Esophagus muscularis mucosa (tissue), 4 donors: Measurements from ENCODE around the gene PRDX6. TPM values are rescaled to one million over a fixed set of nuclear protein-coding genes. Genes with fewer than 3 reads are reported as not detected.

Source experiments
- DNase-seq: peaks from one replicate; pipeline ENCODE4 v3.0.0-alpha.2; 2017; ENCODE audit errors: extremely low spot score
- H3K27ac ChIP-seq, 4 donors: fragments of 200-600 bp; sonication (generic); replicated peaks in 1 of 4; 1 replicate in 3 of 4; 2 replicates in 1 of 4; pipeline ENCODE4 v1.5.1; 2016 to 2019; ENCODE audit warnings: mild to moderate bottlenecking in 1 of 4
- H3K27me3 ChIP-seq, 4 donors: fragments of 200-600 bp; sonication (generic); one replicate each; pipeline versions ENCODE4 v1.5.1 to v1.6.0; 2016 to 2019
- H3K36me3 ChIP-seq, 4 donors: fragments of 200-600 bp; sonication (generic); one replicate each; pipeline ENCODE4 v1.5.1; 2016 to 2019
- H3K4me1 ChIP-seq, 4 donors: fragments of 200-600 bp; sonication (generic); one replicate each; pipeline ENCODE4 v1.5.1; 2016 to 2019
- H3K4me3 ChIP-seq, 4 donors: fragments of 200-600 bp; sonication (generic); 1 replicate in 2 of 4; 2 replicates in 2 of 4; pipeline ENCODE4 v1.5.1; 2016 to 2019; ENCODE audit warnings: mild to moderate bottlenecking in 4 of 4, moderate library complexity in 1 of 4
- H3K9me3 ChIP-seq, 4 donors: fragments of 200-600 bp; sonication (generic); 1 replicate in 3 of 4; 2 replicates in 1 of 4; pipeline ENCODE4 v1.5.1; 2016 to 2019
- EP300 ChIP-seq: sonication (generic); formaldehyde crosslinking; IDR thresholded peaks from one replicate; pipeline ENCODE4 v1.6.1; 2017; ENCODE audit warnings: antibody characterized with exemption
- POLR2A ChIP-seq: fragments of 450-650 bp; IDR thresholded peaks from one replicate; pipeline ENCODE4 v1.6.1; 2017; ENCODE audit warnings: antibody characterized with exemption, moderate library complexity, mild to moderate bottlenecking, low read depth
- POLR2AphosphoS5 ChIP-seq, 2 donors: sonication (generic); formaldehyde crosslinking; IDR thresholded peaks; one replicate each; pipeline ENCODE4 v1.6.1; 2017; ENCODE audit warnings: antibody characterized with exemption in 2 of 2
- WGBS: methylation state at CpG from one replicate; pipeline ENCODE4 v1.1.5; 2018; 5-methylcytosine and 5-hydroxymethylcytosine counted together
- intact Hi-C: fragments of 100-400 bp; cut with DNase I; formaldehyde crosslinking; loops from one replicate; pipeline ENCODE4 v1.15.1; 2023
- total RNA-seq, 4 donors: library from RNA; depleted of rRNA; stranded (reverse); fragments of >200 nt; gene quantifications; one replicate each; pipeline versions ENCODE4 v1.1.0 to v1.2.1, GENCODE V29; 2016
- TF ChIP-seq, protein P1 (sequence below), 3 experiments: fragments of 200-600 bp in 2 of 3; fragments of 450-650 bp in 1 of 3; sonication (generic) in 2 of 3; IDR thresholded peaks; one replicate each; pipeline ENCODE4 v1.5.1; 2017 to 2019; ENCODE audit warnings: antibody characterized with exemption in 3 of 3, mild to moderate bottlenecking in 2 of 3, moderate library complexity in 1 of 3

The PRDX6 gene
- total RNA-seq, 4 donors from 2014 or later: 319 to 529 (median 375) TPM

DNA sequence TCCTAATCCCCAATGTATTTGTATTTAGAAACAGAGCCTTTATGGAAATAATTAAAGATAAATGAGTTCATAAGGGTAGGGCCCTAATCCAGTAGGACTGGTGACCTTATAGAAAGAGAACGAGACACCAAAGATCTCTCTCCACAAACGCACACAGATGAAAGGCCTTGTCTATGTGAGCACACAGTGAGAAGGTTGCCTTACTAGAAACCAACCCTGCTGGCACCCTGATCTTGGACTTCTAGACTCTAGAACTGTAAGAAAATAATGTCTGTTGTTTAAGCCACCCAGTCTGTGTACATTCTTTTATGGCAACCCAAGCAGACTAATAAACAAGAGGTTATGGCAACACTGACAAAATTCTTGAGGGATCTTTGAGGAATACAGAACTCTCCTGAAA is 44.8 kb upstream of the PRDX6 start:
- Histone ChIP-seq H3K9me3 (no peaks in the 10 kb centered on the region), H3K27me3 (no peaks in the 10 kb centered on the region), H3K4me1 (peaks cover 26 to 33% (median 31%) of the 10 kb centered on the region in 4 donors), H3K36me3 (peaks cover 0 to 5% (median 0%) of the 10 kb centered on the region in 4 donors), H3K4me3 (no peak overlapping the region), H3K27ac (no peak overlapping the region)
- DNase-seq: no peak
- WGBS: 94% methylated on average over 2 of the region's 2 CpGs
- TF ChIP-seq, protein P1, sequence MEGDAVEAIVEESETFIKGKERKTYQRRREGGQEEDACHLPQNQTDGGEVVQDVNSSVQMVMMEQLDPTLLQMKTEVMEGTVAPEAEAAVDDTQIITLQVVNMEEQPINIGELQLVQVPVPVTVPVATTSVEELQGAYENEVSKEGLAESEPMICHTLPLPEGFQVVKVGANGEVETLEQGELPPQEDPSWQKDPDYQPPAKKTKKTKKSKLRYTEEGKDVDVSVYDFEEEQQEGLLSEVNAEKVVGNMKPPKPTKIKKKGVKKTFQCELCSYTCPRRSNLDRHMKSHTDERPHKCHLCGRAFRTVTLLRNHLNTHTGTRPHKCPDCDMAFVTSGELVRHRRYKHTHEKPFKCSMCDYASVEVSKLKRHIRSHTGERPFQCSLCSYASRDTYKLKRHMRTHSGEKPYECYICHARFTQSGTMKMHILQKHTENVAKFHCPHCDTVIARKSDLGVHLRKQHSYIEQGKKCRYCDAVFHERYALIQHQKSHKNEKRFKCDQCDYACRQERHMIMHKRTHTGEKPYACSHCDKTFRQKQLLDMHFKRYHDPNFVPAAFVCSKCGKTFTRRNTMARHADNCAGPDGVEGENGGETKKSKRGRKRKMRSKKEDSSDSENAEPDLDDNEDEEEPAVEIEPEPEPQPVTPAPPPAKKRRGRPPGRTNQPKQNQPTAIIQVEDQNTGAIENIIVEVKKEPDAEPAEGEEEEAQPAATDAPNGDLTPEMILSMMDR (IDR thresholded peaks at IDR 0.05): no peak
- intact Hi-C loops: loop anchor here (5.0 kb wide), 1 partner anchor 435 kb away; the partner anchor contains the start of genes GAS5 and ZBTB37

DNA sequence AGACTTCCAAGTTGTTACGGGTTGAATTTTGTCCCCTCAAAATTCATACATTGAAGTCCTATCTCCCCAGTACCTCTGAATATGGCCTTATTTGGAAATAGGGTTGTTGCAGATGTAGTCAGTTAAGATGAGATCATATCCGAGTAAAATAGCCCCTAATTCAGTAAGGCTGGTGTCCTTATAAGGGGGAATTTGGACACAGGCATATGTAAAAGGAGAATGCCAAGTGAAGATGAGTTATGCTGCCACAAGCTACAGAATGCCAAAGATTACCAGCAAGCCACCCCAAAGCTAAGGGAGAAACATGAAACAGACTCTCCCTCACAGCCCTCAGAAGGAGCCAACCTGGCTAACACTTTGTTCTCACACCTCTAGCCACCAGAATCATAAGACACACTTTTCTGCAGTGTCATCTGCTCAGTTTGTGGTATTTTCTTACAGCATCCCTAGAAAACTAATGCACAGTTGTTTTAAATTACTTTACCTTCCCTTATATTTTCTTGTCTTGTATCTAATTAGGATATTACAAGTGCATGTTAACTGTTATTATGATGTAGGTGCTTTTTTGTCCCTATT is 43.3 kb upstream of the PRDX6 start:
- DNase-seq: no peak
- no peaks in the 10 kb centered on the region for H3K27me3 ChIP-seq
- 89% methylated on average over 2 of the region's 2 CpGs for WGBS
- intact Hi-C loops: loop anchor here (5.0 kb wide), 1 partner anchor 433 kb away; the partner anchor contains the start of genes GAS5 and ZBTB37
- H3K27ac ChIP-seq: no peak overlapping the region
- peaks cover 0 to 6% (median 2%) of the 10 kb centered on the region in 4 donors for H3K36me3 ChIP-seq
- no peak for TF ChIP-seq POLR2AphosphoS5 (IDR thresholded peaks at IDR 0.05)
- no peak for TF ChIP-seq EP300
- TF ChIP-seq POLR2A: no peak
- TF ChIP-seq, protein P1 (IDR thresholded peaks at IDR 0.05): no peak
- no peaks in the 10 kb centered on the region for H3K9me3 ChIP-seq
- no peak overlapping the region for H3K4me3 ChIP-seq
- peaks cover 23 to 30% (median 27%) of the 10 kb centered on the region in 4 donors for H3K4me1 ChIP-seq

DNA sequence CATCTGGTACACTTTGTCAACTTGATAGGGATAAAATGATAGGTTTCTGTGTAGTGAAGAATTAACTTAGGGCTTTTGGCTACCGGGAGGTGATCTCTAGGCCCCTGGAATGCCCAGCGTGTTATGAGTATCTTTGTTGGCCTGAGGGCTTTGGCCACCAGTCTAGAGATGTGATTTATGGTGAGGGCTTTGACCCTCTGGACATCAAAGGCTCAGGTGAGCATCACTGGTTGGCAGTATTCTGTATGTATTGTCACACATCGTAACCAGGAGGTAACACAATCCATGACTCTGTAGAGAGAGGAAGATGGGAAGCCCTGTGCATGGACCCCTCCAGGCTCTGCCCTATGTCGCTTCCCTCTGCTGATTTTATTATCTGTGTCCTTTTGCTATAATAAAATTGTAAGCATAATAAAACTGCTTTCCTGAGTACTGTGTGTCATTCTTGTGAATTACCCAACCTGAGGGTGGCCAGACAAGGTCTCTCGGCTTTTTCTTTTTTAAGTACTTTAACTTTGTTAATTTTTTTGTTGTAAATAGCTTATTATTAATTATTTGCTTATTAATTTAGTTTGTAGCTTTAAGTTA is 40.2 kb upstream of the PRDX6 start:
- H3K36me3 ChIP-seq: peaks cover 0 to 24% (median 3%) of the 10 kb centered on the region in 4 donors
- H3K4me1 ChIP-seq: no peaks in the 10 kb centered on the region
- intact Hi-C loops: no loop called here
- H3K4me3 ChIP-seq: no peak overlapping the region
- no peak overlapping the region for H3K27ac ChIP-seq
- TF ChIP-seq EP300: no peak
- TF ChIP-seq POLR2A: no peak
- no peak for TF ChIP-seq POLR2AphosphoS5 (IDR thresholded peaks at IDR 0.05)
- TF ChIP-seq, protein P1 (IDR thresholded peaks at IDR 0.05): no peak
- no peaks in the 10 kb centered on the region for H3K9me3 ChIP-seq
- no peak for DNase-seq
- 99% methylated on average over 5 of the region's 5 CpGs for WGBS
- H3K27me3 ChIP-seq: no peaks in the 10 kb centered on the region

DNA sequence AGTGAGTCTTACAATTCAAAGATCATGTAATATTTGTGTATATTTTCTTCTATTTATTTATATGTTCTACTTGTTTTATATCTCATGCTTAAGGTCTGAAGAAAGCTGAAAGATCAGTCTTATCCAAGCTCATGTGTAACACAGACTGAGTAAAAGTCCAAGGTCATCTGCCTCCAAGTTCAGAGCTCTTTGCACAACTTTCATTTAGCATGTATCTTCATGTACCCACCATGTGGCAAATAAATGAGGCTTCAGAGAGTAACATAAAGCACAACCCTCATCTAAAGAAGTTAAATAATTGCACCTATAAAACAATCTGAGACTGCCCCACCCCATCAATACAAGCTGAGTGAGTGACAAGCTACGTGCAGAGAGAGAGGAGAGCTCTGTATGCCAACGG is 38.5 kb upstream of the PRDX6 start:
- TF ChIP-seq POLR2AphosphoS5 (IDR thresholded peaks at IDR 0.05): no peak
- TF ChIP-seq POLR2A: no peak
- TF ChIP-seq EP300: no peak
- TF ChIP-seq, protein P1 (IDR thresholded peaks at IDR 0.05): no peak

More for the DNA sequence above, 38.5 kb upstream of the PRDX6 start:
- intact Hi-C loops: no loop called here
- Histone ChIP-seq H3K4me1 (peaks cover 0 to 1% (median 0%) of the 10 kb centered on the region in 4 donors), H3K27ac (no peak overlapping the region), H3K27me3 (no peaks in the 10 kb centered on the region), H3K9me3 (no peaks in the 10 kb centered on the region), H3K4me3 (no peak overlapping the region), H3K36me3 (peaks cover 0 to 26% (median 3%) of the 10 kb centered on the region in 4 donors)
- no peak for DNase-seq
- WGBS: 42% methylated on average over 2 of the region's 2 CpGs
